ENCODE data around the gene SPNS2.
A peak's percentile ranks its signal among the peaks of the same experiment; 100 is the strongest.
"Not testable (repeated sequence)": the region's sequence is repeated elsewhere in the genome, so short reads cannot be mapped to it uniquely, and the experiment has no call there.

The SPNS2 gene

DNA sequence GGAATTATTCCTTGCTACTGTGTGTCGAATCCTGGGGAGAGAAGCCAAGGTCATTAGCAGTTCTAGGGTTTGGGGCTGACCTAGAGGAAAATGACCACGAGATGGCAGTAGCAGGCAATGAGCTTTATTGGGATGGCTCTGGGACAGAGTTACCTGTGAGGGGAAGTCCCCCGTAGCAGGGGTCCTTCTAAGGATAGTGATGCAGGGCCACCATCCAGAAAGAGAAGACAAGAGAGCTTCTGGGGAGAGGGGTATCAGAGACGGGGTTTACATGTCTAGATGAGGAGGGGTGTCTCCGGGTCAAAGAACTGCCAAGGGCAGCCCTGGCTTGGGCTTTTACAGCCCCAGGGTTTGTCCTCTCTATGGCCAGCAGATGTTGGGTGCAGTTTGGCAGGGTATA, 68.1 kb downstream of the SPNS2 start:
- DNase-seq (ENCODE audit: low read depth in 2 of 2) = no peak

DNA sequence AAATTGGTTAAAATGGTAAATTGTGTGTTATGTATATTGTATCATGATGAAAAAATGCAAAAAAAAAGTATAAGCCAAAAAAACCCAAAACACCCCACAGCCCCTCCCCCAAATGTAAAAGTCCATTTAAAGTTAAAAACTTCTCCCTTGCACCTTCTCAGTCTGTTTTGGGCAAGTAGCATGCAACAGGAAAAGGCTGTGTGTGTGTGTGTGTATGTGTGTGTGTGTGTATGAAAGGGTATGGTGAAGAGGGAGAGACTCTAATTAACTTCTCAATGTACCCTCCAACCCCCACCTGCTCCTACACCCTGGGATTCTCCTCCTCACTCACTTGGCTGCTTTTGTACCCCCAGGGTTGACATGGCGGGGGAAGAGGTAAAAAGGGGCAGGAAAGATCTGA, 70.9 kb downstream of the SPNS2 start:
- no peak for DNase-seq (ENCODE audit: low read depth in 2 of 2)

- DNase-seq (ENCODE audit: low read depth in 2 of 2) = no peak
These were observed 73.5 kb downstream of the SPNS2 start for GRCh38 chr17:4572131-4572530.

DNA sequence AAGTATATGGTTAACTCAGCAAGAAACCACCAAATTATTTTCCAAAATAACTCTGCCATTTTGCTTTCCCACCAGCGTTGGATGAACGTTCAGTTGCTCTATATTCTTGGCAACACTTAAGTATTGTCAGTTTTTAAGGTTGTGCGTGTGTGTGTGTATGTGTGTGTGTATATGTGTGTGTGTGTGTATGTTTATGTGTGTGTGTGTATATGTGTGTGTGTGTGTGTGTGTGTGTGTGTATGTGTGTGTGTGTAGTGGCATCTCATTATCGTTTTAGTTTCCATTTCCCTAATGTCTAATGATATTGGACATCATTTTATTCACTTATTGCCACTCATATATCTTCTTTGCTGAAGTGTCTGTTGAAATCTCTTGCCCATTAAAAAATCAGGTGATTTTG, 74.4 kb downstream of the SPNS2 start:
- no peak for DNase-seq (ENCODE audit: low read depth in 2 of 2)

DNA sequence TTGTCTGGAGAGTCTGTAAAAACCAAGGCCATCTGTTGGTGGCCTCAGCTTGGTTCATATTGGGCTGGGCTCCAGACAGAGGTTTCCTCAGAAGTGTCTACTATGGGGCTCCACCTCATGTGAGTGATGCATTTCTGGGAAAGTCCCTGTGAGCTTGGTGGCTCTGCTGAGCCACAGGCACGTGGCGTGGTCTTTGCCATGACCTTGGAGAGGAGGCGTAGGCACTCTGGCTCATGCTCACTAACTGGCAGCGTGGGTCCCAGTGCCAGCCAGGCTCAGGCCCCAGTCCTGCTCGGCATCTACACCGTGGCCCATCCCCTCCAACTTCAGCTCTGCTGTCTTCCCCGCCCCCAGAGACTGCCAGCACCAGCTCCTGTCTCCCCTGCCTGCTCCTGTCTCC, 75.0 kb downstream of the SPNS2 start:
- peak; percentile 43 to 52 for DNase-seq (ENCODE audit: low read depth in 2 of 2)

- DNase-seq (ENCODE audit: low read depth in 2 of 2) = no peak
These were observed 75.9 kb downstream of the SPNS2 start for GRCh38 chr17:4574448-4575045.

- no peak for DNase-seq (ENCODE audit: low read depth in 2 of 2)
These were observed 77.5 kb downstream of the SPNS2 start for GRCh38 chr17:4576161-4576558.

DNA sequence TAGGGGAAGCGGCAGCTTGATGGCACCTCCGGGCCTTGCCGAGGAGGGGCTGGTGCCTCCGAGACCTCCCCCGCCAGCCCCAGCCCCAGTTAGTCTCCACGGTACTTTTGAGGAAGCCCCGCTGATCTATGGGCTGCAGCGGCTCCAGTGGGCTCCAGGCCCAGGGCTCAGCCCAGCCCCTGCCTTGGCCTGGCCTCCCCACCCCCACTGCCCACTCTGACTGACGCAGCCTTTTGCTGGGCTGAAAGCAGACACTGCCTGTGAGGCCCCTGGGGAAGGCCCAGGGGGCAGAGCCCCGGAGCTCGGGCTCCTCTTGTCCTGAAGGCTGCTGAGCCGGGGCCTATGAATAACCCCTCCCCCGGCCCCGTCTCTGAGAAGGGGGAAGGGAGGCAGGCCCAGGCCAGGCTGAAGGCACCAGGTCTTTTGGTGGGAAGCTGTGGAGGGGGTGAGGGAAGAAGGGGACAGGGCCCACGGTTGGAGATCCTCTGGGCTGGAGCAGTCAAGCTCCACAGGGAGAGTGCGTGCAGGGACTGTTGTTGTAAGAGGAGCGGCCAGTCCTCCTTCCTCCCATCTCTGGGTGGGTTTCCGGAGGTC, 78.1 kb downstream of the SPNS2 start:
- DNase-seq (ENCODE audit: low read depth in 2 of 2) = no peak

- DNase-seq (ENCODE audit: low read depth in 2 of 2) = no peak
These were observed 78.8 kb downstream of the SPNS2 start for GRCh38 chr17:4577386-4577993.

GRCh38 chr17:4578349-4578748, 79.7 kb downstream of the SPNS2 start:
- not testable (repeated sequence) for DNase-seq (ENCODE audit: low read depth in 2 of 2)

DNA sequence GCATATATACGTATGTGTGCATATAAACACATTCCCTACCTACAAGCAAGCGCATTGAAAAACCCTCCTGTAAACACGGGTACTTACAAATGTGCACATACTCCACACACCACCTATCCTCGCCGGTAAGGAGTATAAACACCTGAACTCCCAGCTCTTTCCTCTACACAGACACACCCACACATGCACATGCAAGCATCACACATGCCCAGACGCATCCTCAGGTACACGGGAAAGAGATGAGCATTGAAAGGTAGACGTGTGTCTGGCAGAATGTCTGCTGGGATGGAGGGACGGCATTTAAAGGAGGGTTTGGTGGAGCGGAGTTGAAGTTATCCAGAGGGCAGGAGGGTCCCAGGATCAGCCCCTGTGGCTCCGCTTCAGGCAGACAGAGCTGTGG, 81.0 kb downstream of the SPNS2 start:
- DNase-seq (ENCODE audit: low read depth in 2 of 2) = no peak

DNA sequence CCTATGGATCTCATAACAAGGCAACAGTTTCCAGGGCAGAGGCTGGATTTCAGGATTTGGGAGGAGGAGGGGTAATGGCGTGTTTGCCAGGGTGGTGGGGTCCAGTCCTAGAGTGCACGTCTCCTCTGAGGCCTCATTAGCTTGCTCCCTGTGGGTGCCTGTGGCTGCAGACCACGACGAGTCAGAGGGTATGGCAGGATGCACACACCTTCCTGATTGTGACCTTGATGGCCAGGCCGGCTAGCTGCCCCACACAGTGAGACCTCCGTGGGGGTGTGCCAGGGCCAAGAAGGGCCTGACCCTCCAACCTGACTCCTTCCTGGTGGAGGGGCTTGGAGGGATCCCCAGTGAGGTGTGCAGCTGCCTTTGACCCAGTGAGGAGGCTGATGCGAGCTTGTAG, 81.6 kb downstream of the SPNS2 start:
- DNase-seq (ENCODE audit: low read depth in 2 of 2) = no peak

- no peak for DNase-seq (ENCODE audit: low read depth in 2 of 2)
These were observed 83.4 kb downstream of the SPNS2 start for GRCh38 chr17:4582101-4582501.

- DNase-seq (ENCODE audit: low read depth in 2 of 2) = no peak
These were observed 84.0 kb downstream of the SPNS2 start for GRCh38 chr17:4582691-4583090.

DNA sequence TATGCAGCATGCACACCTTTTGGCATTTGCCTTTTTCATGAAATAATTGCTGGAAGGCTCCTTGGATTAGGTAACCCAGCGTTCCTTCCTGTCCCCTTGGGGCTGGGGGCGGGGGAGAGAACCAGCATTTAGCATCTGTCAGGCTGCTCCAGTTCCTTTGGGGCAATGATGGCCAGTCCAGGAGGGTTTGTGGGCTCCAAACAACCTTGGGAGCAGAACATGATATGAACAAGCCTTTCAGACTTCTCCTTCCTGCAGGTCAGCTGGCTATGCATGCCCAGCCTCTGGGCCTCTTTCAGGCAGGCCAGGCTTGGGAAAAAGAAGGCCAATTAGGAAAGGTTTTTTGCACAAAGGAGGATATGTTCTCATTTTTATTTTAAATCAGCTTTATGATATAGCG, 84.5 kb downstream of the SPNS2 start:
- no peak for DNase-seq (ENCODE audit: low read depth in 2 of 2)

DNA sequence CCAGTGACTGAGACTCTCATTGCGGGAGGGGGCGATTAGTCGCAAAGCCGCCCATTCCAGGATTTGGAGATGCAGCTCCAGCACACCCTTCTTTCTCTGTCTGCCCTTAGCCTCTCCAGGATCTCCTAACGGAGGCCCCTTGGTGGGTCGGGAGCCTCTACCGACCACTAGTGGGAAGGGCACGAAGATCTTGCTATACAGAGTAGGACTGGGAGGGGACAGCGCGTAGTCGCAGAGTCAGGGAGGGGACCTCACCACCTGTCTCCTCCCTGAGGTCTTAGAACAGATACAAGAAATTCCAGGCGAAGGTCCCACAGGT, 85.1 kb downstream of the SPNS2 start:
- DNase-seq (ENCODE audit: low read depth in 2 of 2) = no peak

- peak in 1 of 2 donors; percentile 8 for DNase-seq (ENCODE audit: low read depth in 2 of 2)
These were observed 85.6 kb downstream of the SPNS2 start, which contains the start of gene SMTNL2 for GRCh38 chr17:4584101-4584916. Gene SMTNL2, plus strand, starts transcription at chr17:4584529. Its CDS starts 77 bp downstream, at chr17:4584606.

DNA sequence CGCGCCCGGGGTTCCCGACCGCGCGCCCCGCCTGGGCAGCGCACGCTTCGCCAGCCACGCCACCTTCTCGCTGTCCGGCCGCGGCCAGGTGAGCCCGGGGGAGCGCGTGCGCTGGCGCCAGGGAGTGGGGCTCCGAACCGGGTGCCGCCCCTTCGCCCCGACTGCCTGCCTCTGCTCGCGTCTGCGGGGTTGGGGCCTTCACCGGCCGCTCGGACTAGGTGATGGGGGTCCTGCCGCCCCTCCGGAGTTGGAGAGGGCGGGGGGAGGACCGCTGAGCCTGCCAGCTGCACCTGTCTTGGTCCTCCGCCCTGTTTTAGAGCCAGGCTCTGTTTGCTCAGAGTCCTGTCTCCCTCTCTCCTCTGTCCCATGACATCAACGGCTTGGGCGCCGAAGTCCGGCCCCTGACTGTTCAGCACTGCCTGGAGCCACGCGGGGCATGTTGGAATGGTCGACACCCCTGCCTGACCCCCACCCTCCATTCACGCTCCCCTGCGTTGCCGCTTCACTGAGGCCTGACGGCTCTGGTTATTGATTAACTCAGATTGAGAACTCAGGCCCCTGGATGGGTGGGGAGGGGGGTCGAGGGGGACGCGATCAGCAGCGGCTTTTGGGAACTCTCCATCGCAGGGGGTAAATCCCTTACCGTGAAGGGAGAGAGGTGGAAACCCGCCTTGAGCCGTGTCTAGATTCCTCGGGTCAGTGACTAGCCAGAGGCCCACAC, 86.4 kb downstream of the SPNS2 start:
- DNase-seq (ENCODE audit: low read depth in 2 of 2) = no peak

- no peak for DNase-seq (ENCODE audit: low read depth in 2 of 2)
These were observed 86.9 kb downstream of the SPNS2 start for GRCh38 chr17:4585638-4585994.

DNA sequence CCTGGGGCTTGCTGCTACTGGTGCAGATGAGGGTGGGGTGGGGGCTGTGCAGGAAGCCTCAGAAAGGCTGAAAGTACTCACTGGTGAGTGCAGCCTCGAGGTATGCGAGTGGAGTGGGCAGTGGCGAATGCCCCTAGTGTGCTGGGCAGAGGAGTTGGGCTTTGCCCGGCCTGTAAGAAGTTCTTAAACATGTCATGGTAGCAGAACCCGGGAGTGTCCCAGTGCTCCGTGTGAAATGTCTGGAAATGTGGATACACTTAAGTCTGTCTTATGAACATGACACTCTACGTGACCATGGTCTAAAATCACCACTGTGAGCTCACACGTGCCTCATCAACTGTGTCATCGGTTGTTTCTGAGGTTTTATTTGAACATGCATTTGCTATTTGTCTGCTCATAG, 87.4 kb downstream of the SPNS2 start:
- DNase-seq (ENCODE audit: low read depth in 2 of 2) = no peak

GRCh38 chr17:4587195-4587594, 88.5 kb downstream of the SPNS2 start:
- DNase-seq (ENCODE audit: low read depth in 2 of 2) = no peak

DNA sequence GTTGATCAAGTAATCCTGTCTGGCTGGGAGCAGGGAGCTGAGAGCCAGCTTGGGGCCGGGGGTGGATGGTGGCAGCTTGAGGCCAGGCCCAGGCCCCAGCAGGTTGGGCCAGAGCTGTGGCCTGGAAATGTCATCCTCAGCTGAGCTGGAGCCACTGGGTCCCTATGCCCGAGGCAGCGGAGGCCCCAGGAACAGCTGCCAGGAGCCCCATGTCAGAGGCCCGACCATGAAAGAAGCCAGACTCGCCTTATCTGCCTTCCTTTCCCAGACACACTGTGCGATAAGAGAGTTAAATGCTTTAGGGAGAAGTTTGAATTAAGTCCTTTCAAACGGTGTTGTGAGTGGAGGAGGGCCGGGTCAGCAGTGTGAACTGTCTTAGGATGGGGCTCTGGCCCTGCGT, 89.1 kb downstream of the SPNS2 start:
- no peak for DNase-seq (ENCODE audit: low read depth in 2 of 2)
